HG02642 (cell line): ENCODE measurements around the gene FFAR3.
"Not testable (repeated sequence)": the region's sequence is repeated elsewhere in the genome, so short reads cannot be mapped to it uniquely, and the experiment has no call there.

Experiments used
- ATAC-seq: cut with Tn5 transposase; IDR thresholded peaks from one replicate; pipeline ENCODE4 v1.9.1; 2021; ENCODE audit warnings: mild to moderate bottlenecking; ENCODE audit not compliant: unreplicated experiment, poor library complexity

Gene FFAR3

GRCh38 chr19:35349614-35350521, 8.4 kb upstream of the FFAR3 start:
- ATAC-seq, result no peak

GRCh38 chr19:35350591-35350990, 7.7 kb upstream of the FFAR3 start:
- no peak for ATAC-seq

GRCh38 chr19:35351411-35352176, 6.7 kb upstream of the FFAR3 start:
- no peak for ATAC-seq

GRCh38 chr19:35352177-35352447, 6.1 kb upstream of the FFAR3 start:
- no peak for ATAC-seq

- ATAC-seq, result no peak
These were observed 5.6 kb upstream of the FFAR3 start for GRCh38 chr19:35352448-35353304.

- no peak for ATAC-seq
These were observed 4.6 kb upstream of the FFAR3 start for GRCh38 chr19:35353635-35354034.

GRCh38 chr19:35354898-35355297, 3.4 kb upstream of the FFAR3 start:
- no peak for ATAC-seq

- ATAC-seq, result no peak
These were observed 2.3 kb upstream of the FFAR3 start for GRCh38 chr19:35355791-35356460.

GRCh38 chr19:35358834-35359233, 574 bp downstream of the FFAR3 start:
- ATAC-seq, result not testable (repeated sequence)

- not testable (repeated sequence) for ATAC-seq
These were observed 1.1 kb downstream of the FFAR3 start for GRCh38 chr19:35359395-35359794.

GRCh38 chr19:35360081-35360480, 1.8 kb downstream of the FFAR3 start:
- not testable (repeated sequence) for ATAC-seq

- no peak for ATAC-seq
These were observed 2.7 kb downstream of the FFAR3 start for GRCh38 chr19:35360880-35361420.

- ATAC-seq, result no peak
These were observed 4.2 kb downstream of the FFAR3 start for GRCh38 chr19:35362261-35363000.

GRCh38 chr19:35363001-35363590, 4.8 kb downstream of the FFAR3 start:
- no peak for ATAC-seq

- no peak for ATAC-seq
These were observed 5.6 kb downstream of the FFAR3 start for GRCh38 chr19:35363711-35364425.

GRCh38 chr19:35365303-35365702, 7.0 kb downstream of the FFAR3 start:
- ATAC-seq, result no peak

- ATAC-seq, result no peak
These were observed 10.1 kb downstream of the FFAR3 start for GRCh38 chr19:35368378-35368777.

GRCh38 chr19:35369522-35369921, 11.3 kb downstream of the FFAR3 start:
- ATAC-seq, result no peak
